ENCODE measurements around the gene ZFAND5. TPM values are rescaled to one million over a fixed set of nuclear protein-coding genes. Genes with fewer than 3 reads are reported as not detected.

The ZFAND5 gene
- total RNA-seq, 4 donors from 2014 or later, result 58.7 to 189 (median 160) TPM

DNA sequence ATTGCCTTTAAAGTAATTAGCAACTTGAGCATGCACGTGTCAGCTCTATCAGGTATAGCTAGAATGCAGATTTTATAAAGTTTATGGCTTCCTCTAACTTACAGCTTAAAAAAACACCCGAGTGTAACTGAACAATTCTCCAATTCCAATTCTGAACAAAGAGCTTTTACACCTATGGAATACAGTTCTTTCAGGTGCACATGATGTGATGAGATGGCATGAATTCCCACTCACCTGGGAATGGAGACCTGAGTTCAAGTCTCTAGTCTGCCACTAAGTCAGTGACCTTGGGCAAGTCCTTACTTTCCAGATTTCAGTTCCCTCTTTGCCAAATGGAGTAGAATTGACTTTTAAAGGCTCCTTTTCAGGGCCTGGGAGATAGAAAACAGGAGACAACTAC, 1.8 kb downstream of the ZFAND5 start:
- Histone ChIP-seq H3K4me3 (peak overlapping the region; percentile 47 to 73), H3K9me3 (no peaks in the 10 kb centered on the region), H3K27ac (peak overlapping the region; percentile 99), H3K27me3 (no peaks in the 10 kb centered on the region), H3K4me1 (peaks cover 2 to 11% of the 10 kb centered on the region in 2 donors), H3K36me3 (no peaks in the 10 kb centered on the region)
- no peak for DNase-seq
- TF ChIP-seq POLR2A (IDR thresholded peaks at IDR 0.05) (no peak), CTCF (IDR thresholded peaks at IDR 0.05) (no peak)
- intact Hi-C loops (cut with DNase I; ENCODE audit: low total_unique reads), result no loop called here

GRCh38 chr9:72362680-72363139, 2.3 kb downstream of the ZFAND5 start:
- H3K4me1 ChIP-seq, result peaks cover 7 to 16% of the 10 kb centered on the region in 2 donors
- TF ChIP-seq POLR2A (IDR thresholded peaks at IDR 0.05) (peak; percentile 23 to 59), CTCF (IDR thresholded peaks at IDR 0.05) (no peak)
- no peaks in the 10 kb centered on the region for H3K9me3 ChIP-seq
- H3K36me3 ChIP-seq, result no peaks in the 10 kb centered on the region
- intact Hi-C loops (cut with DNase I; ENCODE audit: low total_unique reads), result no loop called here
- peak overlapping the region; percentile 47 to 73 for H3K4me3 ChIP-seq
- peak; percentile 39 to 71 for DNase-seq
- H3K27ac ChIP-seq, result peak overlapping the region; percentile 99
- no peaks in the 10 kb centered on the region for H3K27me3 ChIP-seq

DNA sequence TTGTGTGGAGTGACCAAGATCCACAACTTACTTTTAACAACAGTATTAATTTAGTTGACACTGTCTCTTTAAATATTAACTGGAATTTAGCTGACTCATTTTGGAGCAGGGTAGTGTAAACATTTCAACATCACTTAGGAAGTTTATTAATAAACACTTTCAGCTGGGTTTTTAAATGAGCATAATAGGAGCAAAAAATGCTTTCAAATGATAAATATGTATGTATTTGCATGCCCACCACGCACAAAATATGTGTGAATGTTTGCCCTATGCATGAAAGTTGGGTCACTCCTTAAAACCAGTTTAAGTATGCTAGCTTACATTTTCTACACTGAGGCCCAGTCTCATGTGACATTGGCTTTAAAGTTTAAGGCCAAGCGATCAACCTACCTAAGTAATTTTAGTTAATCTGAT, 2.9 kb downstream of the ZFAND5 start:
- DNase-seq, result no peak
- no peak for TF ChIP-seq POLR2A (IDR thresholded peaks at IDR 0.05)
- no peaks in the 10 kb centered on the region for H3K36me3 ChIP-seq
- peaks cover 8 to 18% of the 10 kb centered on the region in 2 donors for H3K4me1 ChIP-seq
- H3K27me3 ChIP-seq, result no peaks in the 10 kb centered on the region
- intact Hi-C loops (cut with DNase I; ENCODE audit: low total_unique reads), result no loop called here
- H3K9me3 ChIP-seq, result no peaks in the 10 kb centered on the region
- H3K27ac ChIP-seq, result peak overlapping the region; percentile 99
- peak overlapping the region; percentile 47 to 73 for H3K4me3 ChIP-seq

DNA sequence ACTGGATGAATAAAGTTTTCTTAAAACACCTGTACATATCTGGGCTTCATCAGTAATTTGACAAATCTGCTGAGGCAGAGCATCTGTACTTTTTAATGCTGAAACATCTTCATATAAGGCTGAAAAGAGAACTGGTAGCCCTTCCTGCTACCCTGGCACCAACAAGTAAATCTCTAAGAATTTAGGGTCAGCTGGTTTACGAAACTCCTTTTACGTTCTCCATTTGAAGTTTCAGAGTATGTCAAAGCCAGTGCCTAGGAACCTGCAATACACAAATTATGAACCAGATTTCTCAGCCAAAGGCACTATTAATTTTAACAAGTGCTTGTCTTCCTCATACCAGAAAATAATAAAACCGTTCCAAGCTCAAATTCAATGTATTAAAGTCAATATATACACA, 3.8 kb downstream of the ZFAND5 start:
- Histone ChIP-seq H3K27me3 (no peaks in the 10 kb centered on the region), H3K36me3 (no peaks in the 10 kb centered on the region), H3K27ac (peak overlapping the region; percentile 99), H3K4me3 (peak overlapping the region; percentile 47 to 73), H3K9me3 (no peaks in the 10 kb centered on the region), H3K4me1 (peaks cover 11 to 18% of the 10 kb centered on the region in 2 donors)
- intact Hi-C loops (cut with DNase I; ENCODE audit: low total_unique reads), result no loop called here
- no peak for DNase-seq
- TF ChIP-seq POLR2A (IDR thresholded peaks at IDR 0.05), result no peak
- no peak for TF ChIP-seq CTCF (IDR thresholded peaks at IDR 0.05)

DNA sequence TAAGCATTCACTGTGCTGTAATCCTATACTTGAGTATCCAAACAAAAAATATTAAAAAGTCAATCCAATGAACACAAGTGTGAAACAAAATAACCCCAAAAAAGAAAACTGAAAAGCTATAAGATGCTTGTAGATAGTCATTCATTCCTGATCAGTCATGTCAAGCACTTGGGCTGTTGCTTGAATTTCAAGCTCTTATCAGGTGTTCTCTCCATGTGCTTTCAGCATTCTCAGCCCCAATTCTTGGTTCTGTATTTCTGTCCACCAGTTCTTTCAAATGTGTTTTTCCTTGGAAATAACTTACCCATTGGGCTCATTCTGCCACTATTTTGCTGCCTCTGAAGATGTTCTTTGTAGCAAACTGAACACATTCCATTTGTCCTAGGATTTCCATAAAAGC, 4.7 kb downstream of the ZFAND5 start:
- TF ChIP-seq POLR2A (IDR thresholded peaks at IDR 0.05) (no peak), CTCF (IDR thresholded peaks at IDR 0.05) (no peak)
- peaks cover 13 to 18% of the 10 kb centered on the region in 2 donors for H3K4me1 ChIP-seq
- intact Hi-C loops (cut with DNase I; ENCODE audit: low total_unique reads), result no loop called here
- no peak for DNase-seq
- peak overlapping the region in 1 of 2 donors; percentile 73 for H3K4me3 ChIP-seq
- H3K27me3 ChIP-seq, result no peaks in the 10 kb centered on the region
- peak overlapping the region; percentile 99 for H3K27ac ChIP-seq
- no peaks in the 10 kb centered on the region for H3K36me3 ChIP-seq
- H3K9me3 ChIP-seq, result no peaks in the 10 kb centered on the region
